ENCODE data around the gene GAGE12J.
"Not testable (repeated sequence)": the region's sequence is repeated elsewhere in the genome, so short reads cannot be mapped to it uniquely, and the experiment has no call there.

GAGE12J gene, protein sequence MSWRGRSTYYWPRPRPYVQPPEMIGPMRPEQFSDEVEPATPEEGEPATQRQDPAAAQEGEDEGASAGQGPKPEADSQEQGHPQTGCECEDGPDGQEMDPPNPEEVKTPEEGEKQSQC

GRCh38 chrX:49321737-49322136 is at the start of gene GAGE12J:
TSS of gene GAGE12J (plus strand) at chrX:49322037. CDS start at chrX:49323194, 1,157 bp downstream.
- not testable (repeated sequence) for DNase-seq

GRCh38 chrX:49272421-49272820 is 49.4 kb upstream of the GAGE12J start:
- no peak for DNase-seq

DNA sequence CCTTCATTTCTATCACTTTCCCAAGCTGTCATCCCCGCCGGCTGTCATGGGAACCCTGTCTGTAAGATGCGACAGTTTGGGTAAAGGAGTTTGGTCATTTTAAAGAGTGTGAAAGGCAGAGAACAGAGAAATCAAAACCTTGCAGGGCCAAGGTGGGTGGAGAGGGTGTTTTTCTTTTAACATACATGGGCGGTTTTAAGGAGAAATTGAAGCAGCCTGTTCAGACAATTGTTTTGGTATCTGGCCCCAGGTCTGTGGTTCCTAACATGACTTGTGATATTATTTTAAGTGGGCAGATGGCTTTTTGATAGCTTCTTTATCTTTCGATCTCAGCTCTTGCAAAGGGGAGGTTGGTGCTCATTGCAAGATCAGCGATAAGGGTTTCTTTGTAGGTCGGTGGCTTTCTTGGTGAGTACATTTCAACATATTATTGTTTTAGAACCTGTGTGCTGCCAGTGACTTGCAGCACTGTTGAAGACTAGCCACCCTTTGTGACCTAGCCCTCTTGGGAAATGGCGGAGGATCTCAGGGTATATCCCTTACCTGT is 48.6 kb upstream of the GAGE12J start:
- no peak for DNase-seq

- DNase-seq = no peak
Observed at GRCh38 chrX:49276207-49276606, 45.6 kb upstream of the GAGE12J start.

- no peak for DNase-seq
Observed at GRCh38 chrX:49276671-49277534, 44.9 kb upstream of the GAGE12J start.

- DNase-seq = no peak
Observed at GRCh38 chrX:49277535-49277830, 44.4 kb upstream of the GAGE12J start.

DNA sequence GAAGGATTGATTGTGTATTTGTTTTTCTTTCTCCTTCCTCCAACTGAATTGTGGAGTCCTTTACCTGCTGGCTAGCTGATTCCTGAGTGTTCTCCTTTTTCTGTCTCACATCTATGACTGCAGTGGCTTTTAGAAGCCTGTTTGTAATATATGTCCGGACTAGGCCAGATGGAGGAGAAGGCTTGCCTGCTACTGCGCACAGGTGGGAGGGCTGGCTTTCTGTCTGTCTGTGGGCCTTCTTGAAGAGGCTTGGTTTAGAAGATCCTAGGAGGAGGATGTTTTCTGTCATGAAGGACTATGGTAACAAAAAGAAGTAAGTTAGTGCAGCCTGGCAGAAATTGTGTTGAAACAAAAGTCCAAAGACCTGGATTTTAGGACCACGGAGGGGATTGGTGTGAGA is 43.8 kb upstream of the GAGE12J start:
- no peak for DNase-seq

DNA sequence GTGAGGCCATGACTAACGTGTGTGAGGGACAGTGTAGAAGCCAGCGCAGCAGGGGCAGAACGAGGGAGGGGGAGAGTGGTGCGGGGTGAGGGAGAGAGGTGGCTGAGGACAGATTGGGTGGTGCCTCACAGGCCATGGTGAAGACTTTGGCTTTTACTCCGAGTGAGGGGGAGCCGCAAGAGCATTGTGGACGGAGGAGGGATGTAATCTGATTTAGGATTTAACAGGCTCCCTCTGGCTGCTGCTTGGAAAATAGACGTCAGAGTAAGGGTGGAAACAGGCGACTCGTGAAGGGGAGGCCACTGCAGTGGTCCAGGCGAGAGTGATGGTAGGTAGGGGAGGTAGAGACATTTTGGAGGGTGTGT is 39.2 kb upstream of the GAGE12J start:
- DNase-seq = no peak

DNA sequence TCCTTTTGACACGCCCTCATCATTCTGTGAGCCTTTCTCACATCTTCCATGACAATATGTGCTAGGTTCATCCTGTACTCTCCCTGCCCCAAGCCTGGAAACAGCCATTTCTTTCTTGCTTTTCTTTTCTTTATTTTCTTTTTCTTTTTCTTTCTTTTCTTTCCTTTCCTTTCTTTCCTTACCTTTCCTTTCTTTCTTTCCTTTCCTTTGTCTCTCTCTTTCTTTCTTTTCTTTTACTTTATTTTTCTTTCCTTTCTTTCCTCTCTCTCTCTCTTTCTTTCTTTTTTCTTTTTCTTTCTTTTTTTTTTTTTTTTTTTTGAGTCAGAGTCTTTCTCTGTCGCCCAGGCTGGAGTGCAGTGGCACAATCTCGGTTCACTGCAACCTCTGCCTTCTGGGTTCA is 37.6 kb upstream of the GAGE12J start:
- DNase-seq = no peak

- no peak for DNase-seq
Observed at GRCh38 chrX:49286136-49286535, 35.7 kb upstream of the GAGE12J start.

DNA sequence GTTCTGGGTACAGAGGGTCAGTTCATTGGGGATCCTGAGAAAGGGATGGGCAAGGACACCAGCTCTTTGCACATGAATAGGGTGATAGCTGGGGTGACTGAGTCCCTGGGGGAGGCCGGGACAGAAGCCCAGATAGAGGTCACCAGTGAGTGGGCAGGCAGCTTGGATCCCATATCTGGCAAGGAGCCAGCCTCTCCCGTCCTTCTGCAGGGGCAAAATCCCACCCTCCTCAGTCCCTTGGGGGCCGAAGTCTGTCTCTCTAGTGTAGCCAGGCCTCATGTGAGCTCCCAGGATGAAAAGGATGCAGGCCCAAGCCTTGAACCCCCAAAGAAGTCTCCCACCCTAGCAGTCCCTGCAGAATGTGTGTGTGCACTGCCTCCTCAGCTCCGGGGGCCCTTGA is 35.3 kb upstream of the GAGE12J start:
- DNase-seq = no peak

GRCh38 chrX:49287665-49288064 is 34.2 kb upstream of the GAGE12J start:
- DNase-seq = no peak

GRCh38 chrX:49290215-49290614 is 31.6 kb upstream of the GAGE12J start:
- no peak for DNase-seq

GRCh38 chrX:49291615-49292337 is 30.1 kb upstream of the GAGE12J start:
- DNase-seq = no peak

- DNase-seq = no peak
Observed at GRCh38 chrX:49292400-49293362, 29.2 kb upstream of the GAGE12J start.

- not testable (repeated sequence) for DNase-seq
Observed at GRCh38 chrX:49299293-49299692, 22.5 kb upstream of the GAGE12J start.

DNA sequence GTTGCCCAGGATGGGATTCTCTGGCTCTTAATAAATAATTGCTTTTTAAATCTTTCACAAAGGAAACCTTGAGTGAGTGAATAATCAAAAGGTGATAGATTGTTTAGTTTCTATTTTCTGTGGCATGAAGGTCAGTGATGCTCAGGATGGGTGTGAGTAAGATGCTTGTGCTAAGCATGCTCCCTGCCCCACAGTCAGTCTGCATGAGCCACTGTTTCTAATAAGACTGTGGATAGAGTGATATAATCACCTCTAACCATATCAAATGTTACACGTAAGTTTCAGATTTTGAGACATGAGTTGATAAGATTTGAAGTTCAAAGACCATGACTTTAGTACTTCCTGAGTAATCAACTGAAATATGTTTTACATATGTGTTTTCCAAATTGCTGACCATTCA is 21.1 kb upstream of the GAGE12J start:
- DNase-seq = no peak

DNA sequence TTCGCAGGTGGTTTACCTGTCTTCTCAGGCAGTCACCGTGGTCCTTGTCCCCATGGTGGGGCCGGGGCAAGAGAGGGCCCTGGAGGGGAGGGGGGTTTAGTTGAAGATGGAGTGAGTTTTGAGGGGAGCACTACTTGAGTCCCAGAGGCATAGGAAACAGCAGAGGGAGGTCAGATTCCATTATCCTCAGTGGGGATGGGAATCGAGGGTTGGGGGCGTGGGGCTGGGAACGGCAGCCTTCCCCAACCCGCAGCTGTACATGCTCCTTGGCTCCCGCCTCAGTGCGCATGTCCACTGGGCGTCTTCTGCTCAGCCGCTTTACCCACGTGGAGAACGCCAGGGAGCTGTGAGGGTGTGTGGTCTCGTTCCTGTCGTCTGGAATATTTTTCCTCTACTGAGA is 18.5 kb upstream of the GAGE12J start, which contains the start of gene GAGE10:
TSS of gene GAGE10 (plus strand) at position 301 of the 400 bp plus-strand sequence. CDS start 1,214 bp downstream, outside the sequence.
- no peak for DNase-seq

GRCh38 chrX:49307775-49308174 is 14.1 kb upstream of the GAGE12J start:
- not testable (repeated sequence) for DNase-seq

DNA sequence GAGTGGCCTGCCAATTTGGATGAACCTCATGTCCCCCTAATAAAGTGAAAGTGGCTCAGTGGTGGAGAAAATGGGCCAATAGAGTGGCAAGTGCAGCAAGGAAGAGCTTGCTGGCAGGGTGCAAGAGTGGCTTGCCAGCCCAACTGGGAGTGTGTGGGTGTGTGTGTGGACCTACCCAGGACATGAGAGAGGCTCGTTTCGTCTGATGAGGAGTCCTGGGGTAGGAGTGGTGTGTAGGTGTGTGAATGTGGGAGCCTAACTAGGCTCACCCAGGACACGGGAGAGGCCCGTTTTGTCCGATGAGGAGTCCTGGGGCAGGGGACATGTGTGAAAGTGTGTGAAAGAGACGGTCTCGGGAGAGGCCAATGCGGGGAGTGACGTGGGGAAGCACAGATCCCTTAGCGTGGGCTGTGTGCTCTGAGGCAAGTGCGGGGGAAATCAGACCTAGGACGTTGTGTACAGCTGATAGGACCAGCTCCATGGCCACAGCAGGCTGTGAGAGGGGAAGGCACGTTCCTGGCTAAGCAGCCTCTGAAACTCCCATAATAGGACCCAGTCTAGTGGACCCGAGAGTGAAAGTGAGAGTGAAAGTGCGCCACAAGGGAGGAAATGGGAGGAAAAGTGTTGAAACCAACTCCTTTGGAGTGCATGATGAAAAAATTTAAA is 13.1 kb upstream of the GAGE12J start:
- DNase-seq = no peak

DNA sequence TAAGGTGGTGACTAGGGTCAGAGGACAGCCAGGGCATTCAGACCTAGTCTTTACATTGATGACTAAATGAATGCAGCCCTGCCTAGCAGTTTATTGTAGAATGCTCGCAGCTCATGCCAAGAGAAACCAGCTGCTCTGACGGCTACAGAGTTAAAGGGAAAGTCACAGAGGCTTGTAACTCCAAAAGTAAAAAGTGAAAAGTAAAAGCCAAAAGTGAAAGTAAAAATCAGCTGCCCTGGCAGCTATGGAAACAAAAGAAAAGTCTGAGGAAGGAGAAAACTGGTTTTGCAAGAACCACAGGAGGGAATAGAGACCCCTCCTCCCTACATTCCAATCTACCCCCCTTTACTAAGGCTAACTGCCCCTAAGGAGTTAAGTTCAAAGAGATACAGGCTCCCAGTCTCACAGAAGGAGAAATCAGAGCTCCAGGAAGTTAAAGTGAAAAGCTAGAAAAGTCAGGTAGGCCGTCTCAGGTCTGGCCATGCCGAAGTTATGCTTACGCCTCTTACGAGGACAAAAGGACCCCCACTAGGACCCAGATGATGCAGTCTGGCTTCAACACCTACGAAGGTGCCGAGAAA is 12.3 kb upstream of the GAGE12J start:
- DNase-seq = no peak

DNA sequence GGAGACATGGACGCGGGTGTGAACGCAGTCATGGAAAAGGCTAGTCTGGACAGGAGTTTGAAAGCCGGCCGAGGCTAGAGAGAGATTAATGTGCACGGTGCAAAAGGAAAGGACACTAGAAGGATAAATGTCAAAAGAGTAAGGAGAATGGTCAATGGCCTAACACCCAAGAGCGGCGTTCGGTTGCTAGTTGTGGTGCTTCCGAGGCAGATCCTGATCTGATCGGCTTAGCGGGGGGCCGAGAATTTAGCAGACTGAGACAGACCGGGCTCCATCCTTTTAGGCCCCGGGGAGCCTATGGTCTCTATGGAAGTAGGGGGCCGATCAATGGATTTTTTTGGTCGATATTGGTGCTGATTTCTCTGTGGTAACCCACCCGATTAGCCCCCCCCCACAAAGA is 11.5 kb upstream of the GAGE12J start:
- no peak for DNase-seq
